Erythroblast (primary cell): Measurements from ENCODE around the gene CIITA.

Source experiments
- GATA1 ChIP-seq: IDR thresholded peaks from 2 replicates; pipeline ENCODE4 v1.6.1; 2011; ENCODE audit warnings: low read depth, mild to moderate bottlenecking, control low read depth, low read length, moderate library complexity
- POLR2A ChIP-seq: IDR thresholded peaks from 2 replicates; pipeline ENCODE4 v1.6.1; 2011; ENCODE audit warnings: mild to moderate bottlenecking, low read length

DNA sequence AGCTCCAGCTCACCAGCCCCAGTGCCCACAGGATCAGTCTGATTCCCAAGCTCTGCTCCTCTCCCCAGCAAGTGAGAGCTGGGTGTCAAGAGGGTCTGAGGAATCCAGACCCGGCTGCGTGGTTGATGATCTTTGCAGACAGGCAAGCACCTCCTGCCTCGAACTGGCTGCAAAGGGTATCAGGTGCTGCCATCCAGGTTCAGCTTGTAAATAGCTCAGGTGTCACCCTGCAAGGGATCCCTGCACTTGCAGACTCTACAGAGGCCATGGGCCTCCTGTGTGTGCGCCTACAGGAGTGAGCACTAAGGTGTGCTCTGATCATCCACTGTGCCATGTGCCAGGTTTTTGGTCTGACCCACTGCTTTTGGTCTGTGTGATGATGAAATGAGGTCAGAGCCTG lies 49.1 kb downstream of the CIITA start:
- TF ChIP-seq POLR2A (no peak), GATA1 (no peak)
